Nucleus accumbens (tissue), 56 donors: ENCODE measurements around the gene HPCAL1.

ENCODE experiments used
- DNase-seq, 56 donors: peaks; one replicate each; lab custom pipeline; 2025; lab: John Stamatoyannopoulos, UW

Gene HPCAL1

GRCh38 chr2:10398496-10398895 lies 95.8 kb downstream of the HPCAL1 start:
- no peak for DNase-seq

GRCh38 chr2:10399358-10399757 lies 96.7 kb downstream of the HPCAL1 start:
- no peak for DNase-seq

- no peak for DNase-seq
These were observed 97.3 kb downstream of the HPCAL1 start for GRCh38 chr2:10400002-10400401.

GRCh38 chr2:10400568-10400977 lies 97.9 kb downstream of the HPCAL1 start:
- DNase-seq: peak in 4 of 56 donors; percentile 10 to 30 (median 22)

GRCh38 chr2:10400978-10401951 lies 98.6 kb downstream of the HPCAL1 start:
- no peak for DNase-seq

GRCh38 chr2:10402062-10402585 lies 99.4 kb downstream of the HPCAL1 start:
- DNase-seq: no peak

GRCh38 chr2:10402653-10403215 lies 100.0 kb downstream of the HPCAL1 start:
- DNase-seq: no peak

GRCh38 chr2:10404324-10405143 lies 101.8 kb downstream of the HPCAL1 start:
- DNase-seq: peak in 18 of 56 donors; percentile 14 to 52 (median 23)

- peak in 32 of 56 donors; percentile 14 to 83 (median 37) for DNase-seq
These were observed 102.7 kb downstream of the HPCAL1 start for GRCh38 chr2:10405448-10405847.

- no peak for DNase-seq
These were observed 103.3 kb downstream of the HPCAL1 start for GRCh38 chr2:10406016-10406415.

GRCh38 chr2:10406491-10407188 lies 103.9 kb downstream of the HPCAL1 start:
- no peak for DNase-seq

- DNase-seq: no peak
These were observed 104.7 kb downstream of the HPCAL1 start for GRCh38 chr2:10407432-10407831.

- DNase-seq: peak in 15 of 56 donors; percentile 8 to 44 (median 27)
These were observed 105.3 kb downstream of the HPCAL1 start for GRCh38 chr2:10407841-10408648.

GRCh38 chr2:10408649-10409579 lies 106.2 kb downstream of the HPCAL1 start:
- DNase-seq: peak in 51 of 56 donors; percentile 13 to 79 (median 44)

GRCh38 chr2:10410001-10410822 lies 107.5 kb downstream of the HPCAL1 start:
- DNase-seq: peak in 1 of 56 donors; percentile 5

GRCh38 chr2:10410823-10411437 lies 108.2 kb downstream of the HPCAL1 start:
- DNase-seq: peak in 2 of 56 donors; percentile 13 to 16

GRCh38 chr2:10411557-10411956 lies 108.9 kb downstream of the HPCAL1 start:
- DNase-seq: no peak
